WTC11 (cell line): ENCODE results near the gene CARM1. TPM values are rescaled to one million over a fixed set of nuclear protein-coding genes. Genes with fewer than 3 reads are reported as not detected.

ENCODE experiments used
- ATAC-seq: fragments of 200-7000 bp; cut with Tn5 transposase; 2 replicates; pipeline ENCODE4 v1.10.0; 2021; ENCODE audit warnings: mild to moderate bottlenecking, moderate library complexity
- CTCF ChIA-PET: fragments of 300-600 bp; sonication (Branson Sonifier 250); formaldehyde crosslinking; loops from one replicate; lab custom pipeline; 2021; ENCODE audit warnings: antibody characterized with exemption; lab: Charles Lee
- POLR2A ChIA-PET: fragments of 350-600 bp; sonication (Branson Sonifier 250); formaldehyde crosslinking; loops from one replicate; lab custom pipeline; 2021; ENCODE audit warnings: antibody characterized with exemption; lab: Charles Lee
- DNase-seq: peaks from one replicate; pipeline ENCODE4 v3.0.0; 2021; ENCODE audit warnings: low spot score
- H3K27ac Mint-ChIP-seq: 2 replicates; pipeline ENCODE4 v1.8.0; 2021; ENCODE audit warnings: mixed read lengths
- H3K27me3 Mint-ChIP-seq: 2 replicates; pipeline ENCODE4 v1.8.0; 2021; ENCODE audit warnings: low read depth, mild to moderate bottlenecking, moderate library complexity, mixed read lengths
- H3K36me3 Mint-ChIP-seq: 2 replicates; pipeline ENCODE4 v1.8.0; 2021; ENCODE audit warnings: mixed read lengths
- H3K4me1 Mint-ChIP-seq: 2 replicates; pipeline ENCODE4 v1.8.0; 2022; ENCODE audit warnings: mixed read lengths
- H3K4me3 Mint-ChIP-seq: 2 replicates; pipeline ENCODE4 v1.8.0; 2021; ENCODE audit warnings: mild to moderate bottlenecking, moderate library complexity, mixed read lengths
- H3K9me3 Mint-ChIP-seq: 2 replicates; pipeline ENCODE4 v1.8.0; 2021; ENCODE audit warnings: mixed read lengths
- CTCF ChIP-seq: fragments of 200-600 bp; IDR thresholded peaks from 2 replicates; pipeline ENCODE4 v1.8.0; 2022; ENCODE audit warnings: antibody characterized with exemption
- EMX1 ChIP-seq: fragments of 250-450 bp; sonication (Bioruptor Pico); IDR thresholded peaks from 2 replicates; pipeline ENCODE4 v1.8.0; 2021; ENCODE audit warnings: mild to moderate bottlenecking
- GABPB1 ChIP-seq: sonication (generic); formaldehyde crosslinking; IDR thresholded peaks from 2 replicates; pipeline ENCODE4 v1.8.1; 2023; ENCODE audit warnings: mild to moderate bottlenecking, missing genetic modification reagents
- JUN ChIP-seq: sonication (generic); formaldehyde crosslinking; IDR thresholded peaks from 2 replicates; pipeline ENCODE4 v1.8.0; 2023; ENCODE audit warnings: mild to moderate bottlenecking, missing genetic modification reagents
- KAT7 ChIP-seq: sonication (generic); formaldehyde crosslinking; IDR thresholded peaks from 2 replicates; pipeline ENCODE4 v1.8.1; 2023; ENCODE audit warnings: missing genetic modification reagents, mild to moderate bottlenecking, borderline replicate concordance
- MXD4 ChIP-seq: fragments of 250-450 bp; sonication (Bioruptor Pico); IDR thresholded peaks from 2 replicates; pipeline ENCODE4 v1.8.0; 2021; ENCODE audit warnings: mild to moderate bottlenecking, moderate library complexity, borderline replicate concordance
- MYBL2 ChIP-seq: sonication (generic); formaldehyde crosslinking; IDR thresholded peaks from 2 replicates; pipeline ENCODE4 v1.8.1; 2023; ENCODE audit warnings: mild to moderate bottlenecking, moderate library complexity, missing genetic modification reagents
- RORB ChIP-seq: fragments of 250-450 bp; sonication (Bioruptor Pico); IDR thresholded peaks from 2 replicates; pipeline ENCODE4 v1.9.0; 2021; ENCODE audit warnings: mild to moderate bottlenecking
- ZMAT4 ChIP-seq: fragments of 250-450 bp; sonication (Bioruptor Pico); IDR thresholded peaks from 2 replicates; pipeline ENCODE4 v1.9.0; 2021; ENCODE audit warnings: mild to moderate bottlenecking
- ZNF317 ChIP-seq: sonication (generic); formaldehyde crosslinking; IDR thresholded peaks from 2 replicates; pipeline ENCODE4 v1.8.1; 2023; ENCODE audit warnings: low read depth, mild to moderate bottlenecking, moderate library complexity, missing genetic modification reagents, borderline replicate concordance
- total RNA-seq: library from RNA; stranded (reverse); gene quantifications from 3 replicates; pipeline ENCODE4 v1.2.3, GENCODE V29; 2021
- TF ChIP-seq, protein P1 (sequence below): sonication (generic); formaldehyde crosslinking; IDR thresholded peaks from 2 replicates; pipeline ENCODE4 v1.8.0; 2023; ENCODE audit warnings: missing genetic modification reagents, mild to moderate bottlenecking, borderline replicate concordance
- TF ChIP-seq, protein P2 (sequence below): sonication (generic); formaldehyde crosslinking; IDR thresholded peaks from 2 replicates; pipeline ENCODE4 v1.8.1; 2022; ENCODE audit warnings: low read depth, mild to moderate bottlenecking, moderate library complexity, missing genetic modification reagents, borderline replicate concordance
- TF ChIP-seq, protein P3 (sequence below): sonication (generic); formaldehyde crosslinking; IDR thresholded peaks from 2 replicates; pipeline ENCODE4 v1.8.0; 2022; ENCODE audit warnings: missing genetic modification reagents
- TF ChIP-seq, protein P4 (sequence below): sonication (generic); formaldehyde crosslinking; IDR thresholded peaks from 2 replicates; pipeline ENCODE4 v1.8.1; 2022; ENCODE audit warnings: low read depth, missing genetic modification reagents, borderline replicate concordance

The CARM1 gene
- total RNA-seq, 1 experiment from 2014 or later, result 125 TPM

DNA sequence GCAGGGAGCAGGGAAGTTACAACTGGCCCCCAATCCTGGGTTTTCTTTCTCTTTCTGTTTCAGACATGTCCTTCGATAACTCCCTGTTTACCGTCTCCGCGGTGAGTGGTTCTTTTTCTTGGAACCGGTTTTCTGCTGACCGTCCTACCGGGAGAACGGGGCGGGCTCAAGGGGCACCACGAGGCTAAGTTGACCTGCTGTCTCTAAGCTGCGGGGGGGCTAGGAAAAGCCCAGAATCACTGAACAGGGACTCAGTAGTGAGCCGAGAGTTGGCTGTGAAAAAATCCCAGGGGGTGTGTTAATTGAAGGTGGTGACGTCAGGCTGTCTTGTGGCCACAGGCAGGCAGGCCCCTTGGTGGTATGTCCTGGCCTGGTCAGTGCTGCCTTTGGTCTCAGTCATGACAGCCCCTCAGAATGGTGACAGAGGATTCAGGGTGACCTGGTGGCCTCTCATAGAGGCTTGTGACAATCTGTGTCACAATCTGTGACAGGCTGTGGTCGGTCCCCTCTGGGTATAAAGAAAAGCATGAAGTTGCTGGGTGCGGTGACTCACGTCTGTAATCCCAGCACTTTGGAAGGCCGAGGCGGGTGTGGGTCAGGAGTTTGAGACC lies 8.1 kb upstream of the CARM1 start:
- no peaks in the 10 kb centered on the region for H3K9me3 Mint-ChIP-seq
- TF ChIP-seq, protein P1, sequence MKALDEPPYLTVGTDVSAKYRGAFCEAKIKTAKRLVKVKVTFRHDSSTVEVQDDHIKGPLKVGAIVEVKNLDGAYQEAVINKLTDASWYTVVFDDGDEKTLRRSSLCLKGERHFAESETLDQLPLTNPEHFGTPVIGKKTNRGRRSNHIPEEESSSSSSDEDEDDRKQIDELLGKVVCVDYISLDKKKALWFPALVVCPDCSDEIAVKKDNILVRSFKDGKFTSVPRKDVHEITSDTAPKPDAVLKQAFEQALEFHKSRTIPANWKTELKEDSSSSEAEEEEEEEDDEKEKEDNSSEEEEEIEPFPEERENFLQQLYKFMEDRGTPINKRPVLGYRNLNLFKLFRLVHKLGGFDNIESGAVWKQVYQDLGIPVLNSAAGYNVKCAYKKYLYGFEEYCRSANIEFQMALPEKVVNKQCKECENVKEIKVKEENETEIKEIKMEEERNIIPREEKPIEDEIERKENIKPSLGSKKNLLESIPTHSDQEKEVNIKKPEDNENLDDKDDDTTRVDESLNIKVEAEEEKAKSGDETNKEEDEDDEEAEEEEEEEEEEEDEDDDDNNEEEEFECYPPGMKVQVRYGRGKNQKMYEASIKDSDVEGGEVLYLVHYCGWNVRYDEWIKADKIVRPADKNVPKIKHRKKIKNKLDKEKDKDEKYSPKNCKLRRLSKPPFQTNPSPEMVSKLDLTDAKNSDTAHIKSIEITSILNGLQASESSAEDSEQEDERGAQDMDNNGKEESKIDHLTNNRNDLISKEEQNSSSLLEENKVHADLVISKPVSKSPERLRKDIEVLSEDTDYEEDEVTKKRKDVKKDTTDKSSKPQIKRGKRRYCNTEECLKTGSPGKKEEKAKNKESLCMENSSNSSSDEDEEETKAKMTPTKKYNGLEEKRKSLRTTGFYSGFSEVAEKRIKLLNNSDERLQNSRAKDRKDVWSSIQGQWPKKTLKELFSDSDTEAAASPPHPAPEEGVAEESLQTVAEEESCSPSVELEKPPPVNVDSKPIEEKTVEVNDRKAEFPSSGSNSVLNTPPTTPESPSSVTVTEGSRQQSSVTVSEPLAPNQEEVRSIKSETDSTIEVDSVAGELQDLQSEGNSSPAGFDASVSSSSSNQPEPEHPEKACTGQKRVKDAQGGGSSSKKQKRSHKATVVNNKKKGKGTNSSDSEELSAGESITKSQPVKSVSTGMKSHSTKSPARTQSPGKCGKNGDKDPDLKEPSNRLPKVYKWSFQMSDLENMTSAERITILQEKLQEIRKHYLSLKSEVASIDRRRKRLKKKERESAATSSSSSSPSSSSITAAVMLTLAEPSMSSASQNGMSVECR (CRISPR knock-in tag), result no peak
- TF ChIP-seq MYBL2 (CRISPR knock-in tag) (no peak), ZNF317 (CRISPR knock-in tag) (no peak), RORB (CRISPR knock-in tag) (no peak), KAT7 (CRISPR knock-in tag) (no peak), EMX1 (CRISPR knock-in tag) (no peak), MXD4 (CRISPR knock-in tag) (no peak), JUN (no peak)
- TF ChIP-seq, protein P2, sequence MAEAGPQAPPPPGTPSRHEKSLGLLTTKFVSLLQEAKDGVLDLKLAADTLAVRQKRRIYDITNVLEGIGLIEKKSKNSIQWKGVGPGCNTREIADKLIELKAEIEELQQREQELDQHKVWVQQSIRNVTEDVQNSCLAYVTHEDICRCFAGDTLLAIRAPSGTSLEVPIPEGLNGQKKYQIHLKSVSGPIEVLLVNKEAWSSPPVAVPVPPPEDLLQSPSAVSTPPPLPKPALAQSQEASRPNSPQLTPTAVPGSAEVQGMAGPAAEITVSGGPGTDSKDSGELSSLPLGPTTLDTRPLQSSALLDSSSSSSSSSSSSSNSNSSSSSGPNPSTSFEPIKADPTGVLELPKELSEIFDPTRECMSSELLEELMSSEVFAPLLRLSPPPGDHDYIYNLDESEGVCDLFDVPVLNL, result no peak
- TF ChIP-seq, protein P3, sequence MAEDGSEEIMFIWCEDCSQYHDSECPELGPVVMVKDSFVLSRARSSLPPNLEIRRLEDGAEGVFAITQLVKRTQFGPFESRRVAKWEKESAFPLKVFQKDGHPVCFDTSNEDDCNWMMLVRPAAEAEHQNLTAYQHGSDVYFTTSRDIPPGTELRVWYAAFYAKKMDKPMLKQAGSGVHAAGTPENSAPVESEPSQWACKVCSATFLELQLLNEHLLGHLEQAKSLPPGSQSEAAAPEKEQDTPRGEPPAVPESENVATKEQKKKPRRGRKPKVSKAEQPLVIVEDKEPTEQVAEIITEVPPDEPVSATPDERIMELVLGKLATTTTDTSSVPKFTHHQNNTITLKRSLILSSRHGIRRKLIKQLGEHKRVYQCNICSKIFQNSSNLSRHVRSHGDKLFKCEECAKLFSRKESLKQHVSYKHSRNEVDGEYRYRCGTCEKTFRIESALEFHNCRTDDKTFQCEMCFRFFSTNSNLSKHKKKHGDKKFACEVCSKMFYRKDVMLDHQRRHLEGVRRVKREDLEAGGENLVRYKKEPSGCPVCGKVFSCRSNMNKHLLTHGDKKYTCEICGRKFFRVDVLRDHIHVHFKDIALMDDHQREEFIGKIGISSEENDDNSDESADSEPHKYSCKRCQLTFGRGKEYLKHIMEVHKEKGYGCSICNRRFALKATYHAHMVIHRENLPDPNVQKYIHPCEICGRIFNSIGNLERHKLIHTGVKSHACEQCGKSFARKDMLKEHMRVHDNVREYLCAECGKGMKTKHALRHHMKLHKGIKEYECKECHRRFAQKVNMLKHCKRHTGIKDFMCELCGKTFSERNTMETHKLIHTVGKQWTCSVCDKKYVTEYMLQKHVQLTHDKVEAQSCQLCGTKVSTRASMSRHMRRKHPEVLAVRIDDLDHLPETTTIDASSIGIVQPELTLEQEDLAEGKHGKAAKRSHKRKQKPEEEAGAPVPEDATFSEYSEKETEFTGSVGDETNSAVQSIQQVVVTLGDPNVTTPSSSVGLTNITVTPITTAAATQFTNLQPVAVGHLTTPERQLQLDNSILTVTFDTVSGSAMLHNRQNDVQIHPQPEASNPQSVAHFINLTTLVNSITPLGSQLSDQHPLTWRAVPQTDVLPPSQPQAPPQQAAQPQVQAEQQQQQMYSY (CRISPR knock-in tag), result no peak
- H3K36me3 Mint-ChIP-seq, result no peaks in the 10 kb centered on the region
- no peak overlapping the region for H3K4me3 Mint-ChIP-seq
- no peaks in the 10 kb centered on the region; the same call in 1 of the 2 replicates for H3K27me3 Mint-ChIP-seq
- H3K4me1 Mint-ChIP-seq, result peaks cover 6% of the 10 kb centered on the region
- DNase-seq (no peak), ATAC-seq (no peak)
- ChIA-PET POLR2A (no interaction called here), CTCF (interaction anchor here (1.0 to 4.2 kb wide), 13 partner anchors 8 to 162 kb away, joined by 3 to 75 read pairs (median 22); partner anchors contain the start of genes CARM1, DNM2, QTRT1 and TMED1)
- no peak overlapping the region for H3K27ac Mint-ChIP-seq

DNA sequence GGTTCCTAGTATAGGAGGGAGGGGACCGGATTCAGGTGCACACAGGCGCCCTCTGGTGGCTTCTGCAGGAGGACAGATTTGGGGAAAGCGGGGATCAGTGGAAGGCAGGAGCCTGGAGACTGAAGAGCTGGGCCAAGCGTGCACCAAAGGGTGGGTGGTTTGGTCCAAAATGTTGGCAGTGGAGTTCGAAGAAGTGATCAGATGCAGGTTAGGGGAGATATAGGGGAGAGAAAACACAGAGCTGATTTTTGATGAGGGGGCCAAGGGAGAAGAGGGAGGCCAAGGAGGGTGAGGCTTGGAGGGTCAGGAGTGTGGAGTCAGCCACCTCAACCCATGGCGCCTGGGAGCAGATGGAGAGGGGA lies 6.8 kb upstream of the CARM1 start:
- DNase-seq (peak; percentile 91), ATAC-seq (peak; percentile 91)
- Mint-ChIP-seq H3K4me1 (peaks cover 8% of the 10 kb centered on the region), H3K9me3 (no peaks in the 10 kb centered on the region), H3K36me3 (no peaks in the 10 kb centered on the region), H3K27me3 (no peaks in the 10 kb centered on the region; the same call in 1 of the 2 replicates), H3K27ac (no peak overlapping the region), H3K4me3 (no peak overlapping the region)
- TF ChIP-seq CTCF, result peak; percentile 83
- no peak for TF ChIP-seq ZMAT4 (CRISPR knock-in tag)
- TF ChIP-seq, protein P4, sequence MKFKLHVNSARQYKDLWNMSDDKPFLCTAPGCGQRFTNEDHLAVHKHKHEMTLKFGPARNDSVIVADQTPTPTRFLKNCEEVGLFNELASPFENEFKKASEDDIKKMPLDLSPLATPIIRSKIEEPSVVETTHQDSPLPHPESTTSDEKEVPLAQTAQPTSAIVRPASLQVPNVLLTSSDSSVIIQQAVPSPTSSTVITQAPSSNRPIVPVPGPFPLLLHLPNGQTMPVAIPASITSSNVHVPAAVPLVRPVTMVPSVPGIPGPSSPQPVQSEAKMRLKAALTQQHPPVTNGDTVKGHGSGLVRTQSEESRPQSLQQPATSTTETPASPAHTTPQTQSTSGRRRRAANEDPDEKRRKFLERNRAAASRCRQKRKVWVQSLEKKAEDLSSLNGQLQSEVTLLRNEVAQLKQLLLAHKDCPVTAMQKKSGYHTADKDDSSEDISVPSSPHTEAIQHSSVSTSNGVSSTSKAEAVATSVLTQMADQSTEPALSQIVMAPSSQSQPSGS, result no peak
- TF ChIP-seq GABPB1, result no peak
- ChIA-PET POLR2A (interaction anchor here (0.7 kb wide), 1 partner anchor 148 kb away, joined by 3 read pairs; no protein-coding TSS in a partner anchor), CTCF (interaction anchor here (0.5 to 4.2 kb wide), 67 partner anchors 8 to 802 kb away, joined by 3 to 75 read pairs (median 4); partner anchors contain the start of genes C19orf38, DNM2, PRKCSH and QTRT1)
